Endothelial cell of umbilical vein (primary cell): ENCODE data around the gene CDH11. TPM values are rescaled to one million over a fixed set of nuclear protein-coding genes. Genes with fewer than 3 reads are reported as not detected.

Experiments used
- BruUV-seq: library from RNA; stranded (reverse); fragments of 400-500 nt; replicated peaks from 2 replicates; lab custom pipeline; 2021; lab: Mats Ljungman, UMichigan
- CTCF ChIA-PET: fragments of 300-600, 350-600 bp; sonication (Branson Sonifier 250); formaldehyde crosslinking; loops from one replicate; lab custom pipeline; 2021; ENCODE audit warnings: antibody characterized with exemption, inconsistent platforms; lab: Charles Lee
- POLR2A ChIA-PET: fragments of 300-600, 350-600 bp; sonication (Branson Sonifier 250); formaldehyde crosslinking; loops from one replicate; lab custom pipeline; 2021; ENCODE audit warnings: antibody characterized with exemption, inconsistent platforms; lab: Charles Lee
- DNase-seq: peaks from one replicate; pipeline ENCODE4 v3.0.0-alpha.2; 2011; ENCODE audit warnings: low read depth, low spot score
- FAIRE-seq: peaks from 2 replicates; lab custom pipeline; 2011; peaks lifted over from hg19 to GRCh38; lab: Jason Lieb, UNC
- H2AFZ ChIP-seq: 2 replicates; pipeline ENCODE4 v1.6.0; 2012; ENCODE audit warnings: low read depth, low read length, control low read depth, inconsistent platforms
- H3K27ac ChIP-seq: 2 replicates; pipeline ENCODE4 v1.5.1; 2011; ENCODE audit warnings: low read depth, mild to moderate bottlenecking, control low read depth, low read length, moderate library complexity; ENCODE audit not compliant: insufficient read depth
- H3K27me3 ChIP-seq, 2 experiments: 2 replicates each; pipeline versions ENCODE4 v1.6.0 to v1.6.1; 2011; ENCODE audit warnings: low read length in 2 of 2, mixed read lengths in 1 of 2; ENCODE audit not compliant: control insufficient read depth in 2 of 2, insufficient read depth in 2 of 2
- H3K36me3 ChIP-seq, 2 experiments: 2 replicates in 1 of 2; 3 replicates in 1 of 2; pipeline ENCODE4 v1.5.1; 2011; ENCODE audit warnings: low read length in 2 of 2, mild to moderate bottlenecking in 1 of 2, moderate library complexity in 1 of 2; ENCODE audit not compliant: control insufficient read depth in 2 of 2, insufficient read depth in 2 of 2; ENCODE audit errors: extremely low read depth in 1 of 2
- H3K4me1 ChIP-seq: 3 replicates; pipeline ENCODE4 v1.5.1; 2011; ENCODE audit warnings: mild to moderate bottlenecking, low read length; ENCODE audit not compliant: control insufficient read depth, insufficient read depth; ENCODE audit errors: extremely low read depth
- H3K4me2 ChIP-seq: 2 replicates; pipeline ENCODE4 v1.6.1; 2011; ENCODE audit warnings: low read length, control low read depth, mixed read lengths; ENCODE audit not compliant: insufficient read depth
- H3K4me3 ChIP-seq, 3 experiments: fragments of 200-600 bp in 1 of 3; sonication (generic), shearing (Covaris generic) in 1 of 3; replicated peaks in 1 of 3; 2 replicates each; pipeline ENCODE4 v1.5.1; 2011 to 2016; ENCODE audit warnings: control low read depth in 3 of 3, low read length in 3 of 3, mild to moderate bottlenecking in 2 of 3, inconsistent platforms in 1 of 3, low read depth in 1 of 3, moderate library complexity in 1 of 3; ENCODE audit not compliant: insufficient read depth in 1 of 3
- H3K79me2 ChIP-seq: 2 replicates; pipeline ENCODE4 v1.6.0; 2012; ENCODE audit warnings: low read length, inconsistent platforms; ENCODE audit not compliant: control insufficient read depth, insufficient read depth
- H3K9ac ChIP-seq: replicated peaks from 2 replicates; pipeline ENCODE3; 2011; ENCODE audit warnings: low read length, control low read depth; ENCODE audit not compliant: insufficient read depth; ENCODE audit errors: extremely low read depth
- H3K9me1 ChIP-seq: replicated peaks from 3 replicates; pipeline ENCODE4 v1.6.0; 2011; ENCODE audit warnings: mild to moderate bottlenecking, low read length; ENCODE audit not compliant: control insufficient read depth, insufficient read depth; ENCODE audit errors: extremely low read depth
- H3K9me3 ChIP-seq: replicated peaks from 2 replicates; pipeline ENCODE4 v1.5.1; 2012; ENCODE audit warnings: low read length, inconsistent platforms; ENCODE audit not compliant: control insufficient read depth, insufficient read depth
- H4K20me1 ChIP-seq: replicated peaks from 2 replicates; pipeline ENCODE3; 2011; ENCODE audit warnings: mild to moderate bottlenecking, low read length; ENCODE audit not compliant: control insufficient read depth, insufficient read depth; ENCODE audit errors: extremely low read depth
- CTCF ChIP-seq, 2 donors: IDR thresholded peaks; 1 replicate in 1 of 2; 2 replicates in 1 of 2; pipeline ENCODE4 v1.5.1; 2011; ENCODE audit warnings: low read length in 2 of 2, mild to moderate bottlenecking in 2 of 2, moderate library complexity in 2 of 2, control low read depth in 1 of 2, inconsistent platforms in 1 of 2, low read depth in 1 of 2; ENCODE audit not compliant: insufficient read depth in 1 of 2; ENCODE audit errors: extremely low read depth in 1 of 2
- EZH2 ChIP-seq: IDR thresholded peaks from 2 replicates; pipeline ENCODE4 v1.6.1; 2012; ENCODE audit warnings: borderline replicate concordance, low read depth, mild to moderate bottlenecking, moderate library complexity, low read length, inconsistent platforms; ENCODE audit not compliant: severe bottlenecking
- FOS ChIP-seq: IDR thresholded peaks from 2 replicates; pipeline ENCODE4 v1.6.1; 2011; ENCODE audit warnings: mild to moderate bottlenecking, low read length, moderate library complexity, borderline replicate concordance; ENCODE audit not compliant: insufficient read depth
- GATA2 ChIP-seq: IDR thresholded peaks from 2 replicates; pipeline ENCODE4 v1.7.0; 2011; ENCODE audit warnings: low read depth, mild to moderate bottlenecking, moderate library complexity, mixed read lengths, low read length; ENCODE audit not compliant: insufficient read length, insufficient read depth
- JUN ChIP-seq: IDR thresholded peaks from 2 replicates; pipeline ENCODE4 v1.6.1; 2011; ENCODE audit warnings: borderline replicate concordance, low read depth; ENCODE audit not compliant: insufficient read length, insufficient read depth
- MAX ChIP-seq: IDR thresholded peaks from 2 replicates; pipeline ENCODE4 v1.6.1; 2011; ENCODE audit not compliant: insufficient read depth, insufficient read length
- MYC ChIP-seq: IDR thresholded peaks from one replicate; pipeline ENCODE4 v1.6.1; 2011; ENCODE audit warnings: mild to moderate bottlenecking, low read depth, low read length
- POLR2A ChIP-seq: IDR thresholded peaks from 2 replicates; pipeline ENCODE4 v1.6.1; 2012; ENCODE audit warnings: low read depth, mild to moderate bottlenecking, control low read depth, low read length
- POLR2AphosphoS5 ChIP-seq: IDR thresholded peaks from 2 replicates; pipeline ENCODE4 v1.6.1; 2012; ENCODE audit warnings: low read depth, mild to moderate bottlenecking, control low read depth, low read length, moderate library complexity; ENCODE audit not compliant: insufficient read depth
- dilution Hi-C: fragments of 300-500 bp; cut with MboI; formaldehyde crosslinking; loops from one replicate; pipeline ENCODE4 v1.15.0; 2019; ENCODE audit warnings: low sequenced_read_pairs; ENCODE audit not compliant: extremely low pct_ligation_motif_present
- intact Hi-C: fragments of 100-400 bp; cut with micrococcal nuclease; formaldehyde crosslinking; loops from one replicate; pipeline ENCODE4 v1.10.0; 2022
- polyA plus RNA-seq, 4 experiments: library from polyadenylated mRNA; depleted of rRNA in 3 of 4; stranded (reverse) in 3 of 4; unstranded in 1 of 4; fragments of >200 nt; gene quantifications; 2 replicates each; pipeline versions ENCODE4 v1.2.1 to v1.2.3, GENCODE V29; 2011 to 2012; ENCODE audit warnings: missing spikeins in 1 of 4
- total RNA-seq: library from RNA; stranded (reverse); gene quantifications from 2 replicates; pipeline ENCODE4 v1.2.3, GENCODE V29; 2021

CDH11 gene
- total and polyA plus RNA-seq, 2 donors (not counting 3 experiments of a cell fraction or from before 2014, with no cell fraction given): 30.4 to 32.7 TPM

- FAIRE-seq (no peak), DNase-seq (no peak)
- no peaks in the 10 kb centered on the region for H3K79me2 ChIP-seq
- H3K4me2 ChIP-seq: no peak overlapping the region
- no peaks in the 10 kb centered on the region for H3K36me3 ChIP-seq
- H3K4me3 ChIP-seq: no peak overlapping the region
- H3K9me1 ChIP-seq: no peaks in the 10 kb centered on the region
- ChIA-PET CTCF (no interaction called here), POLR2A (no interaction called here)
- intact Hi-C loops (no loop called here), dilution Hi-C loops (no loop called here)
- no TSS peak for BruUV-seq
- H4K20me1 ChIP-seq: no peaks in the 10 kb centered on the region
- no peak overlapping the region for H3K27ac ChIP-seq
- no peaks in the 10 kb centered on the region for H3K4me1 ChIP-seq
- TF ChIP-seq MYC: no peak
- no peak overlapping the region for H2AFZ ChIP-seq
- H3K9ac ChIP-seq: no peak overlapping the region
- H3K27me3 ChIP-seq: no peaks in the 10 kb centered on the region
- no peaks in the 10 kb centered on the region for H3K9me3 ChIP-seq
These were observed 148.7 kb downstream of the CDH11 start for GRCh38 chr16:64973171-64973570.

GRCh38 chr16:64971171-64971570, 150.7 kb downstream of the CDH11 start:
- DNase-seq (no peak), FAIRE-seq (no peak)
- no peak overlapping the region for H3K4me3 ChIP-seq
- ChIA-PET POLR2A (no interaction called here), CTCF (no interaction called here)
- intact Hi-C loops: no loop called here
- no peaks in the 10 kb centered on the region for H3K9me1 ChIP-seq
- H3K9me3 ChIP-seq: no peaks in the 10 kb centered on the region
- H4K20me1 ChIP-seq: no peaks in the 10 kb centered on the region
- H3K36me3 ChIP-seq: no peaks in the 10 kb centered on the region
- H3K4me1 ChIP-seq: no peaks in the 10 kb centered on the region
- H3K9ac ChIP-seq: no peak overlapping the region
- no TSS peak for BruUV-seq
- no peaks in the 10 kb centered on the region for H3K27me3 ChIP-seq
- dilution Hi-C loops: no loop called here
- no peak overlapping the region for H3K4me2 ChIP-seq
- no peak overlapping the region for H3K27ac ChIP-seq
- H2AFZ ChIP-seq: no peak overlapping the region
- TF ChIP-seq EZH2 (no peak), JUN (no peak), MAX (no peak), GATA2 (no peak), POLR2AphosphoS5 (no peak), MYC (no peak), FOS (no peak), POLR2A (no peak), CTCF (IDR thresholded peaks at IDR 0.05; ENCODE audit: extremely low read depth in 1 of 2, insufficient read depth in 1 of 2, low read depth in 1 of 2, low read length in 2 of 2) (no peak)
- H3K79me2 ChIP-seq: no peaks in the 10 kb centered on the region
